Measurements from ENCODE around the gene MRPL20.

DNA sequence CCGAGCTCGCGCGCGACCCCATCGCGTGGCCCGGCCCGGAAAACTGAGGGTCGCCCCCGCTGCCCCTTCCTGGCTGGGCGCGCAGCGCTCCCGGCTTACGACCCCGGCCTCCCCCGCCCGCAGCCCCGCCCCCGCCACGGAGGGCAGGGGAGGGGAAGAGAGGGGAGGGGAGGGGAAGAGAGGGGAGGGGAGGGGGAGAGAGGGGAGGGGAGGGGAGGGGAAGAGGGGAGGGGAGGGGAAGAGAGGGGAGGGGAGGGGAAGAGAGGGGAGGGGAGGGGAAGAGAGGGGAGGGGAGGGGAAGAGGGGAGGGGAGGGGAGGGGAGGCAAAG is 20.7 kb upstream of the MRPL20 start:
- TF ChIP-seq PCBP2 (IDR thresholded peaks at IDR 0.05; ENCODE audit: low read depth, low read length, poor library complexity, severe bottlenecking) (no peak), GATA2 (CRISPR knock-in tag; IDR thresholded peaks at IDR 0.05) (no peak), ZNF253 (CRISPR knock-in tag; conservative IDR thresholded peaks at IDR 0.05) (no peak), CREM (IDR thresholded peaks at IDR 0.05; ENCODE audit: low read depth) (no peak), TAF9B (IDR thresholded peaks at IDR 0.05; ENCODE audit: partially characterized antibody) (no peak), ZNF133 (CRISPR knock-in tag; IDR thresholded peaks at IDR 0.05) (no peak), POLR2AphosphoS2 (IDR thresholded peaks at IDR 0.05; ENCODE audit: low read length) (no peak)
- TF ChIP-seq, protein P1, sequence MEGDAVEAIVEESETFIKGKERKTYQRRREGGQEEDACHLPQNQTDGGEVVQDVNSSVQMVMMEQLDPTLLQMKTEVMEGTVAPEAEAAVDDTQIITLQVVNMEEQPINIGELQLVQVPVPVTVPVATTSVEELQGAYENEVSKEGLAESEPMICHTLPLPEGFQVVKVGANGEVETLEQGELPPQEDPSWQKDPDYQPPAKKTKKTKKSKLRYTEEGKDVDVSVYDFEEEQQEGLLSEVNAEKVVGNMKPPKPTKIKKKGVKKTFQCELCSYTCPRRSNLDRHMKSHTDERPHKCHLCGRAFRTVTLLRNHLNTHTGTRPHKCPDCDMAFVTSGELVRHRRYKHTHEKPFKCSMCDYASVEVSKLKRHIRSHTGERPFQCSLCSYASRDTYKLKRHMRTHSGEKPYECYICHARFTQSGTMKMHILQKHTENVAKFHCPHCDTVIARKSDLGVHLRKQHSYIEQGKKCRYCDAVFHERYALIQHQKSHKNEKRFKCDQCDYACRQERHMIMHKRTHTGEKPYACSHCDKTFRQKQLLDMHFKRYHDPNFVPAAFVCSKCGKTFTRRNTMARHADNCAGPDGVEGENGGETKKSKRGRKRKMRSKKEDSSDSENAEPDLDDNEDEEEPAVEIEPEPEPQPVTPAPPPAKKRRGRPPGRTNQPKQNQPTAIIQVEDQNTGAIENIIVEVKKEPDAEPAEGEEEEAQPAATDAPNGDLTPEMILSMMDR (IDR thresholded peaks at IDR 0.05 in 2 of 3, conservative IDR thresholded peaks at IDR 0.05 in 1 of 3; ENCODE audit: insufficient read depth in 2 of 3, low read depth in 1 of 3, low read length in 3 of 3), result no peak
- TF ChIP-seq, protein P2, sequence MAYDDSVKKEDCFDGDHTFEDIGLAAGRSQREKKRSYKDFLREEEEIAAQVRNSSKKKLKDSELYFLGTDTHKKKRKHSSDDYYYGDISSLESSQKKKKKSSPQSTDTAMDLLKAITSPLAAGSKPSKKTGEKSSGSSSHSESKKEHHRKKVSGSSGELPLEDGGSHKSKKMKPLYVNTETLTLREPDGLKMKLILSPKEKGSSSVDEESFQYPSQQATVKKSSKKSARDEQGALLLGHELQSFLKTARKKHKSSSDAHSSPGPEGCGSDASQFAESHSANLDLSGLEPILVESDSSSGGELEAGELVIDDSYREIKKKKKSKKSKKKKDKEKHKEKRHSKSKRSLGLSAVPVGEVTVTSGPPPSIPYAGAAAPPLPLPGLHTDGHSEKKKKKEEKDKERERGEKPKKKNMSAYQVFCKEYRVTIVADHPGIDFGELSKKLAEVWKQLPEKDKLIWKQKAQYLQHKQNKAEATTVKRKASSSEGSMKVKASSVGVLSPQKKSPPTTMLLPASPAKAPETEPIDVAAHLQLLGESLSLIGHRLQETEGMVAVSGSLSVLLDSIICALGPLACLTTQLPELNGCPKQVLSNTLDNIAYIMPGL (CRISPR knock-in tag; IDR thresholded peaks at IDR 0.05), result no peak
- TF ChIP-seq, protein P3, sequence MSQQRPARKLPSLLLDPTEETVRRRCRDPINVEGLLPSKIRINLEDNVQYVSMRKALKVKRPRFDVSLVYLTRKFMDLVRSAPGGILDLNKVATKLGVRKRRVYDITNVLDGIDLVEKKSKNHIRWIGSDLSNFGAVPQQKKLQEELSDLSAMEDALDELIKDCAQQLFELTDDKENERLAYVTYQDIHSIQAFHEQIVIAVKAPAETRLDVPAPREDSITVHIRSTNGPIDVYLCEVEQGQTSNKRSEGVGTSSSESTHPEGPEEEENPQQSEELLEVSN (IDR thresholded peaks at IDR 0.05; ENCODE audit: borderline replicate concordance in 1 of 2, extremely low read depth in 1 of 2, insufficient read depth in 1 of 2, insufficient read length in 1 of 2, low read depth in 1 of 2, low read length in 1 of 2, poor library complexity in 1 of 2, severe bottlenecking in 1 of 2), result no peak
- TF ChIP-seq, protein P4, sequence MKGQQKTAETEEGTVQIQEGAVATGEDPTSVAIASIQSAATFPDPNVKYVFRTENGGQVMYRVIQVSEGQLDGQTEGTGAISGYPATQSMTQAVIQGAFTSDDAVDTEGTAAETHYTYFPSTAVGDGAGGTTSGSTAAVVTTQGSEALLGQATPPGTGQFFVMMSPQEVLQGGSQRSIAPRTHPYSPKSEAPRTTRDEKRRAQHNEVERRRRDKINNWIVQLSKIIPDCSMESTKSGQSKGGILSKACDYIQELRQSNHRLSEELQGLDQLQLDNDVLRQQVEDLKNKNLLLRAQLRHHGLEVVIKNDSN (CRISPR knock-in tag; IDR thresholded peaks at IDR 0.05), result no peak
- TF ChIP-seq, protein P5, sequence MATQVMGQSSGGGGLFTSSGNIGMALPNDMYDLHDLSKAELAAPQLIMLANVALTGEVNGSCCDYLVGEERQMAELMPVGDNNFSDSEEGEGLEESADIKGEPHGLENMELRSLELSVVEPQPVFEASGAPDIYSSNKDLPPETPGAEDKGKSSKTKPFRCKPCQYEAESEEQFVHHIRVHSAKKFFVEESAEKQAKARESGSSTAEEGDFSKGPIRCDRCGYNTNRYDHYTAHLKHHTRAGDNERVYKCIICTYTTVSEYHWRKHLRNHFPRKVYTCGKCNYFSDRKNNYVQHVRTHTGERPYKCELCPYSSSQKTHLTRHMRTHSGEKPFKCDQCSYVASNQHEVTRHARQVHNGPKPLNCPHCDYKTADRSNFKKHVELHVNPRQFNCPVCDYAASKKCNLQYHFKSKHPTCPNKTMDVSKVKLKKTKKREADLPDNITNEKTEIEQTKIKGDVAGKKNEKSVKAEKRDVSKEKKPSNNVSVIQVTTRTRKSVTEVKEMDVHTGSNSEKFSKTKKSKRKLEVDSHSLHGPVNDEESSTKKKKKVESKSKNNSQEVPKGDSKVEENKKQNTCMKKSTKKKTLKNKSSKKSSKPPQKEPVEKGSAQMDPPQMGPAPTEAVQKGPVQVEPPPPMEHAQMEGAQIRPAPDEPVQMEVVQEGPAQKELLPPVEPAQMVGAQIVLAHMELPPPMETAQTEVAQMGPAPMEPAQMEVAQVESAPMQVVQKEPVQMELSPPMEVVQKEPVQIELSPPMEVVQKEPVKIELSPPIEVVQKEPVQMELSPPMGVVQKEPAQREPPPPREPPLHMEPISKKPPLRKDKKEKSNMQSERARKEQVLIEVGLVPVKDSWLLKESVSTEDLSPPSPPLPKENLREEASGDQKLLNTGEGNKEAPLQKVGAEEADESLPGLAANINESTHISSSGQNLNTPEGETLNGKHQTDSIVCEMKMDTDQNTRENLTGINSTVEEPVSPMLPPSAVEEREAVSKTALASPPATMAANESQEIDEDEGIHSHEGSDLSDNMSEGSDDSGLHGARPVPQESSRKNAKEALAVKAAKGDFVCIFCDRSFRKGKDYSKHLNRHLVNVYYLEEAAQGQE (IDR thresholded peaks at IDR 0.05; ENCODE audit: borderline replicate concordance), result no peak
- TF ChIP-seq, protein P5 (CRISPR knock-in tag; IDR thresholded peaks at IDR 0.05; ENCODE audit: low read depth), result no peak
